Endodermal cell (in vitro differentiated cells): ENCODE results near the gene RIPPLY1. TPM values are rescaled to one million over a fixed set of nuclear protein-coding genes. Genes with fewer than 3 reads are reported as not detected.
A peak's percentile ranks its signal among the peaks of the same experiment; 100 is the strongest.
"Not testable (repeated sequence)": the region's sequence is repeated elsewhere in the genome, so short reads cannot be mapped to it uniquely, and the experiment has no call there.

ENCODE experiments used
- DNase-seq: peaks from one replicate; pipeline ENCODE4 v3.0.0-alpha.2; 2017
- H3K27ac ChIP-seq: 2 replicates; pipeline ENCODE4 v1.5.1; 2013; ENCODE audit warnings: mild to moderate bottlenecking, low read depth, low read length, moderate library complexity
- H3K27me3 ChIP-seq: 2 replicates; pipeline ENCODE4 v1.6.1; 2013; ENCODE audit warnings: mild to moderate bottlenecking, low read length, moderate library complexity; ENCODE audit not compliant: insufficient read depth, control insufficient read depth, poor library complexity, severe bottlenecking
- H3K36me3 ChIP-seq: 2 replicates; pipeline ENCODE4 v1.7.0; 2013; ENCODE audit warnings: mild to moderate bottlenecking, low read length, moderate library complexity; ENCODE audit not compliant: control insufficient read depth, insufficient read depth
- H3K4me1 ChIP-seq: one replicate; pipeline ENCODE4 v1.7.0; 2013; ENCODE audit warnings: low read length; ENCODE audit not compliant: control insufficient read depth, insufficient read depth
- H3K4me3 ChIP-seq: 2 replicates; pipeline ENCODE4 v1.5.1; 2013; ENCODE audit warnings: mild to moderate bottlenecking, low read length, moderate library complexity
- H3K9ac ChIP-seq: 2 replicates; pipeline ENCODE4 v1.6.1; 2013; ENCODE audit warnings: mild to moderate bottlenecking, low read length, moderate library complexity; ENCODE audit not compliant: poor library complexity, severe bottlenecking; ENCODE audit errors: extremely low read depth
- H3K9me3 ChIP-seq: 2 replicates; pipeline ENCODE4 v1.6.1; 2013; ENCODE audit warnings: mild to moderate bottlenecking, low read length, moderate library complexity; ENCODE audit not compliant: control insufficient read depth
- H3K27ac Mint-ChIP-seq: 2 replicates; pipeline ENCODE4 v1.8.0; 2020; ENCODE audit warnings: mixed read lengths
- H3K27me3 Mint-ChIP-seq: 2 replicates; pipeline ENCODE4 v1.8.0; 2021; ENCODE audit warnings: mild to moderate bottlenecking, mixed read lengths; ENCODE audit not compliant: insufficient read depth
- H3K36me3 Mint-ChIP-seq: 2 replicates; pipeline ENCODE4 v1.8.0; 2020; ENCODE audit warnings: low read depth, mixed read lengths
- H3K4me1 Mint-ChIP-seq: 2 replicates; pipeline ENCODE4 v1.8.0; 2020; ENCODE audit warnings: mixed read lengths
- H3K4me3 Mint-ChIP-seq: 2 replicates; pipeline ENCODE4 v1.8.0; 2020; ENCODE audit warnings: mild to moderate bottlenecking, moderate library complexity, mixed read lengths
- H3K9me3 Mint-ChIP-seq: 2 replicates; pipeline ENCODE4 v1.8.0; 2020; ENCODE audit warnings: mild to moderate bottlenecking, mixed read lengths
- WGBS, 2 experiments: methylation state at CpG; one replicate each; pipeline versions ENCODE4 v1.1.5 to v1.1.7; 2013; ENCODE audit warnings: missing lambda C conversion rate in 2 of 2, mixed read lengths in 1 of 2; ENCODE audit not compliant: insufficient coverage in 1 of 2, insufficient read length in 1 of 2; 5-methylcytosine and 5-hydroxymethylcytosine counted together
- total RNA-seq, 2 donors: library from RNA; stranded (reverse); fragmentation: NEBNext Ultra II Directional in 1 of 2; extraction: Animal tissue kit (Norgen Biotek cat#: 25700) in 1 of 2; gene quantifications; 2 replicates in 1 of 2; 3 replicates in 1 of 2; pipeline ENCODE4 v1.2.1, GENCODE V29; 2021
- TF ChIP-seq, protein P1 (sequence below): fragments of 200-600 bp; sonication (generic); conservative IDR thresholded peaks from 2 replicates; pipeline ENCODE4 v1.5.0; 2021; ENCODE audit warnings: antibody characterized with exemption, mild to moderate bottlenecking

The RIPPLY1 gene
- total RNA-seq, 2 donors from 2014 or later, result not detected

DNA sequence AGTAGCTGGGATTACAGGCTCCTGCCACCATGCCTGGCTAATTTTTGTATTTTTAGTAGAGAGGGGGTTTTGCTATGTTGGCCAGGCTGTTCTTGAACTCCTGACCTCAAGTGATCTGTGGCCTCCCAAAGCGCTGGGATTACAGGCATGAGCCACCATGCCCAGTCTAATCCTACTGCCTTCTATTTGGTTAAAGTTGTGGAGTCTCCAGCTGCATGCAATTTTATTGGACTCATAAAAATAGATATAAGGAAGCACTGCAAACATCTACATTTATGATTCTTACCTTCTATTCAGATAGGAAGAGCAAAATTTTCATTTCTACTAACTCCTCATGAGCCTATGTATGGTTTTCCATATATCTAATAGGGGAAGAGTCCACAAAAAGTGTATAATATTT, 13.7 kb downstream of the RIPPLY1 start:
- WGBS, 2 experiments, result 100% methylated on average over 1 of the region's 1 CpG; no CpG with 5 or more reads in 1 of the 2 experiments
- H3K9ac ChIP-seq, result no peak overlapping the region
- TF ChIP-seq, protein P1, sequence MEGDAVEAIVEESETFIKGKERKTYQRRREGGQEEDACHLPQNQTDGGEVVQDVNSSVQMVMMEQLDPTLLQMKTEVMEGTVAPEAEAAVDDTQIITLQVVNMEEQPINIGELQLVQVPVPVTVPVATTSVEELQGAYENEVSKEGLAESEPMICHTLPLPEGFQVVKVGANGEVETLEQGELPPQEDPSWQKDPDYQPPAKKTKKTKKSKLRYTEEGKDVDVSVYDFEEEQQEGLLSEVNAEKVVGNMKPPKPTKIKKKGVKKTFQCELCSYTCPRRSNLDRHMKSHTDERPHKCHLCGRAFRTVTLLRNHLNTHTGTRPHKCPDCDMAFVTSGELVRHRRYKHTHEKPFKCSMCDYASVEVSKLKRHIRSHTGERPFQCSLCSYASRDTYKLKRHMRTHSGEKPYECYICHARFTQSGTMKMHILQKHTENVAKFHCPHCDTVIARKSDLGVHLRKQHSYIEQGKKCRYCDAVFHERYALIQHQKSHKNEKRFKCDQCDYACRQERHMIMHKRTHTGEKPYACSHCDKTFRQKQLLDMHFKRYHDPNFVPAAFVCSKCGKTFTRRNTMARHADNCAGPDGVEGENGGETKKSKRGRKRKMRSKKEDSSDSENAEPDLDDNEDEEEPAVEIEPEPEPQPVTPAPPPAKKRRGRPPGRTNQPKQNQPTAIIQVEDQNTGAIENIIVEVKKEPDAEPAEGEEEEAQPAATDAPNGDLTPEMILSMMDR, result no peak
- Mint-ChIP-seq H3K4me1 (no peaks in the 10 kb centered on the region), H3K4me3 (no peak overlapping the region), H3K27me3 (peaks cover 1% of the 10 kb centered on the region), H3K9me3 (peaks cover 29% of the 10 kb centered on the region), H3K36me3 (no peaks in the 10 kb centered on the region), H3K27ac (no peak overlapping the region)
- H3K36me3 ChIP-seq, result no peaks in the 10 kb centered on the region
- H3K4me3 ChIP-seq, result no peak overlapping the region
- no peak for DNase-seq
- no peaks in the 10 kb centered on the region for H3K4me1 ChIP-seq
- no peak overlapping the region for H3K27ac ChIP-seq
- no peaks in the 10 kb centered on the region for H3K27me3 ChIP-seq
- H3K9me3 ChIP-seq, result no peaks in the 10 kb centered on the region

DNA sequence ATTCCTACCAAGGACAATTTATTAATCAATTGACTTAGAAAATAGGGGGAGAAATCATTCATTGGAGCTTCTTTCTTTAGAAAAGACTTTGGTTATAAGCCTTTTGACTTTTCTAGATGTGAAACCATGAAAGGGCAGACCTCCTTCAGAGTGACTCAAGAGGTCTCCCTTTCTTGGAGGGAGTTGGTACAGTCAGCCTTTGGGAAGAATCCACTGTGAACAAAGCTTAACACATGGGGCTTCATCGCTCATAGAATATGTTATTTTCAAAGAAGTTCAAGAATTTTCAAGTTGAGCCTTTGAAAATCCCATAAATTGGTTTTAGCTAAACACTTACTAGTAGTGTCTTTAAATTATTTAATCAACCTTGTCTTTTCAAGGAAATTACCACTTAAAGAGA, 28.0 kb downstream of the RIPPLY1 start:
- no peak overlapping the region for H3K27ac Mint-ChIP-seq
- no peak overlapping the region for H3K4me3 Mint-ChIP-seq
- H3K27ac ChIP-seq, result no peak overlapping the region
- H3K4me1 ChIP-seq, result no peaks in the 10 kb centered on the region
- peaks cover 34% of the 10 kb centered on the region for H3K9me3 Mint-ChIP-seq
- H3K9me3 ChIP-seq, result no peaks in the 10 kb centered on the region
- no peaks in the 10 kb centered on the region for H3K36me3 ChIP-seq
- TF ChIP-seq, protein P1, result no peak
- 92% methylated on average over 1 of the region's 1 CpG; no CpG with 5 or more reads in 1 of the 2 experiments for WGBS, 2 experiments
- no peaks in the 10 kb centered on the region for H3K36me3 Mint-ChIP-seq
- H3K27me3 ChIP-seq, result no peaks in the 10 kb centered on the region
- no peaks in the 10 kb centered on the region for H3K27me3 Mint-ChIP-seq
- no peak overlapping the region for H3K4me3 ChIP-seq
- no peaks in the 10 kb centered on the region for H3K4me1 Mint-ChIP-seq
- no peak overlapping the region for H3K9ac ChIP-seq
- DNase-seq, result no peak

DNA sequence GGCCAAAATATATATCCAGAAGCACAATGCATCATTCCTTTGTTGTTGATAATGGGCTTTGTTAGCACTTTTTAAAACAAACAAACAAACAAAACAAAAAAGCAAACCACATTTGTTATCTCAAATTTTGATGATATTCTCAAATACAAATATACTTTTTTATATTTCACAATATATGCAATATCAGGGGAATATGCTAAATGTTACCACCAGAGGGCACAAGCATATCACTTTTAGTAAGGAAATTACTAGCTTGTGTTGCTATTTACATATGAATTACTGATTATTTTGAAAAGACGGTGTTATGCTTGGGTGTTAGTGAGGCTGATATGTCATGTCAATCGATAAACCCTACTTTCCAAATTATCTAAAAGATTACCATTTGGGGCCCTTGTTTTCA, 29.1 kb downstream of the RIPPLY1 start:
- DNase-seq, result no peak
- Mint-ChIP-seq H3K9me3 (peaks cover 26% of the 10 kb centered on the region), H3K27me3 (no peaks in the 10 kb centered on the region), H3K27ac (no peak overlapping the region), H3K36me3 (no peaks in the 10 kb centered on the region), H3K4me3 (no peak overlapping the region), H3K4me1 (no peaks in the 10 kb centered on the region)
- H3K4me3 ChIP-seq, result no peak overlapping the region
- H3K9ac ChIP-seq, result no peak overlapping the region
- no peaks in the 10 kb centered on the region for H3K9me3 ChIP-seq
- no CpG with 5 or more reads among the region's 2 CpGs for WGBS, 2 experiments
- H3K36me3 ChIP-seq, result no peaks in the 10 kb centered on the region
- no peak overlapping the region for H3K27ac ChIP-seq
- H3K27me3 ChIP-seq, result no peaks in the 10 kb centered on the region
- TF ChIP-seq, protein P1, result peak; percentile 76
- no peaks in the 10 kb centered on the region for H3K4me1 ChIP-seq

DNA sequence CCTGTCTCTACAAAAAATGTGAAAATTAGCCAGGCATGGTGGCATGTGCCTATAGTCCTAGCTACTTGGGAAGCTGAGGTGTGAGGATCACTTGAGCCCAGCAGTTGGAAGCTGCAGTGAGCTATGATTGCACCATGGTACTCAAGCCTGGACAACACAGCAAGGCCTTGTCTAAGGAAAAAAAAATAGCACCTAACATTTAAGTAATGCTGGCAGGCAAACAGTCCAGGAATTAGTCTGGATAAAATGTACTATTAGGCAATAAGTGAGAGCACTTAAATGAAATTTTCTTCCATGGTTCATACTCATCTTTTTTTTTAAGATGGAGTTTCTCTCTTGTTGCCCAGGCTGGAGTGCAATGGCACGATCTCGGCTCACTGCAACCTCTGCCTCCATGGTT, 30.3 kb downstream of the RIPPLY1 start:
- H3K27ac ChIP-seq, H3K27ac Mint-ChIP-seq, H3K27me3 Mint-ChIP-seq, H3K4me3 Mint-ChIP-seq, H3K27me3 ChIP-seq, H3K9ac ChIP-seq, H3K4me1 ChIP-seq, H3K36me3 Mint-ChIP-seq, H3K9me3 ChIP-seq, DNase-seq, H3K4me1 Mint-ChIP-seq, H3K4me3 ChIP-seq, H3K36me3 ChIP-seq: not testable (repeated sequence)
- peaks cover 16% of the 10 kb centered on the region for H3K9me3 Mint-ChIP-seq
- WGBS, 2 experiments, result 86% methylated on average over 2 of the region's 2 CpGs; no CpG with 5 or more reads in 1 of the 2 experiments
